Neural cell (in vitro differentiated cells): ENCODE results near the gene DNMBP. TPM values are rescaled to one million over a fixed set of nuclear protein-coding genes. Genes with fewer than 3 reads are reported as not detected.

Experiments
- H2AFZ ChIP-seq: fragments of 200-600, 300-800 bp; sonication (generic), shearing (Covaris generic); 2 replicates; pipeline ENCODE4 v1.6.0; 2014; ENCODE audit warnings: low read depth, mild to moderate bottlenecking, antibody characterized with exemption, low read length, moderate library complexity
- H3F3A ChIP-seq: fragments of 200-600 bp; shearing (Covaris generic); 2 replicates; pipeline ENCODE4 v1.6.1; 2016; ENCODE audit warnings: mild to moderate bottlenecking, moderate library complexity, mixed read lengths, antibody characterized with exemption, low read length; ENCODE audit not compliant: insufficient read depth, poor library complexity, severe bottlenecking
- H3K27ac ChIP-seq: fragments of 200-600, 300-800 bp; sonication (generic), shearing (Covaris generic); 2 replicates; pipeline ENCODE4 v1.5.1; 2014; ENCODE audit warnings: mild to moderate bottlenecking, low read length, moderate library complexity
- H3K27me3 ChIP-seq: fragments of 300-800, 200-600 bp; sonication (generic), shearing (Covaris generic); 2 replicates; pipeline ENCODE4 v1.6.0; 2014; ENCODE audit warnings: mild to moderate bottlenecking, low read depth, low read length, moderate library complexity; ENCODE audit not compliant: insufficient read depth
- H3K36me3 ChIP-seq: fragments of 300-800, 200-600 bp; sonication (generic), shearing (Covaris generic); 2 replicates; pipeline ENCODE4 v1.5.1; 2014; ENCODE audit warnings: mild to moderate bottlenecking, antibody characterized with exemption, low read length, moderate library complexity; ENCODE audit not compliant: insufficient read depth
- H3K4me2 ChIP-seq: fragments of 300-800, 200-600 bp; sonication (generic), shearing (Covaris generic); 2 replicates; pipeline ENCODE4 v1.6.0; 2014; ENCODE audit warnings: mild to moderate bottlenecking, low read length
- H3K4me3 ChIP-seq: fragments of 300-800, 200-600 bp; sonication (generic), shearing (Covaris generic); 2 replicates; pipeline ENCODE4 v1.5.1; 2014; ENCODE audit warnings: mild to moderate bottlenecking, low read length, moderate library complexity
- H3K79me2 ChIP-seq: fragments of 200-600 bp; shearing (Covaris generic); replicated peaks from 2 replicates; pipeline ENCODE4 v1.6.0; 2014; ENCODE audit warnings: mild to moderate bottlenecking, low read length, moderate library complexity; ENCODE audit not compliant: insufficient read depth
- H3K9ac ChIP-seq: fragments of 300-800, 200-600 bp; sonication (generic), shearing (Covaris generic); 2 replicates; pipeline ENCODE4 v1.6.1; 2016; ENCODE audit warnings: mild to moderate bottlenecking, low read length, mixed read lengths
- H3K9me2 ChIP-seq: fragments of 200-600 bp; shearing (Covaris generic); 2 replicates; pipeline ENCODE4 v1.6.1; 2016; ENCODE audit warnings: mild to moderate bottlenecking, low read length, mixed read lengths; ENCODE audit not compliant: insufficient read depth
- H3K9me3 ChIP-seq: fragments of 200-600, 300-800 bp; sonication (generic), shearing (Covaris generic); 2 replicates; pipeline ENCODE4 v1.6.1; 2016; ENCODE audit warnings: mild to moderate bottlenecking, mixed run types, low read length, moderate library complexity, mixed read lengths
- H4K20me1 ChIP-seq: fragments of 200-600 bp; shearing (Covaris generic); 2 replicates; pipeline ENCODE4 v1.6.1; 2016; ENCODE audit warnings: mild to moderate bottlenecking, mixed run types; ENCODE audit not compliant: insufficient read depth
- EP300 ChIP-seq: fragments of 450-650 bp; conservative IDR thresholded peaks from 2 replicates; pipeline ENCODE4 v1.6.1; 2014; ENCODE audit warnings: antibody characterized with exemption, mild to moderate bottlenecking, moderate library complexity; ENCODE audit not compliant: poor library complexity, severe bottlenecking
- EZH2 ChIP-seq: fragments of 200-600, 300-800 bp; shearing (Covaris generic), sonication (generic); IDR thresholded peaks from 2 replicates; pipeline ENCODE4 v1.6.1; 2014; ENCODE audit warnings: antibody characterized with exemption, low read length, borderline replicate concordance, mild to moderate bottlenecking; ENCODE audit not compliant: insufficient read depth, poor library complexity, severe bottlenecking
- MXI1 ChIP-seq: fragments of 450-650 bp; conservative IDR thresholded peaks from 2 replicates; pipeline ENCODE4 v1.6.1; 2014; ENCODE audit warnings: antibody characterized with exemption, mild to moderate bottlenecking; ENCODE audit not compliant: poor library complexity, severe bottlenecking
- POLR2AphosphoS5 ChIP-seq: IDR thresholded peaks from 2 replicates; pipeline ENCODE4 v1.6.1; 2012
- RAD21 ChIP-seq: fragments of 450-650 bp; conservative IDR thresholded peaks from 2 replicates; pipeline ENCODE4 v1.6.1; 2014; ENCODE audit warnings: antibody characterized with exemption, mild to moderate bottlenecking, moderate library complexity
- REST ChIP-seq: IDR thresholded peaks from 2 replicates; pipeline ENCODE4 v1.6.1; 2012; ENCODE audit warnings: borderline replicate concordance
- SMC3 ChIP-seq: fragments of 450-650 bp; conservative IDR thresholded peaks from 2 replicates; pipeline ENCODE4 v1.6.1; 2014; ENCODE audit warnings: antibody characterized with exemption, mild to moderate bottlenecking, moderate library complexity; ENCODE audit not compliant: poor library complexity
- TAF1 ChIP-seq: IDR thresholded peaks from 2 replicates; pipeline ENCODE4 v1.6.1; 2012; ENCODE audit warnings: low read depth
- polyA plus RNA-seq: library from polyadenylated mRNA; depleted of rRNA; stranded (reverse); fragments of >200 nt; gene quantifications from 2 replicates; pipeline ENCODE4 v1.2.3, GENCODE V29; 2014
- TF ChIP-seq, protein P1 (sequence below): fragments of 450-650 bp; IDR thresholded peaks from 2 replicates; pipeline ENCODE4 v1.5.1; 2014; ENCODE audit warnings: antibody characterized with exemption, mild to moderate bottlenecking, moderate library complexity; ENCODE audit not compliant: poor library complexity, severe bottlenecking

The DNMBP gene
- polyA plus RNA-seq, 1 donor from 2014 or later: 2.3 TPM

- H2AFZ ChIP-seq: no peak overlapping the region
- H3K4me2 ChIP-seq: no peak overlapping the region
- H3K4me3 ChIP-seq: no peak overlapping the region
- H3F3A ChIP-seq: no peaks in the 10 kb centered on the region
- no peak for TF ChIP-seq EZH2
- no peak for TF ChIP-seq REST
- no peak for TF ChIP-seq RAD21
- no peak for TF ChIP-seq POLR2AphosphoS5
- no peak for TF ChIP-seq EP300
- no peak for TF ChIP-seq MXI1
- no peak for TF ChIP-seq SMC3
- TF ChIP-seq, protein P1, sequence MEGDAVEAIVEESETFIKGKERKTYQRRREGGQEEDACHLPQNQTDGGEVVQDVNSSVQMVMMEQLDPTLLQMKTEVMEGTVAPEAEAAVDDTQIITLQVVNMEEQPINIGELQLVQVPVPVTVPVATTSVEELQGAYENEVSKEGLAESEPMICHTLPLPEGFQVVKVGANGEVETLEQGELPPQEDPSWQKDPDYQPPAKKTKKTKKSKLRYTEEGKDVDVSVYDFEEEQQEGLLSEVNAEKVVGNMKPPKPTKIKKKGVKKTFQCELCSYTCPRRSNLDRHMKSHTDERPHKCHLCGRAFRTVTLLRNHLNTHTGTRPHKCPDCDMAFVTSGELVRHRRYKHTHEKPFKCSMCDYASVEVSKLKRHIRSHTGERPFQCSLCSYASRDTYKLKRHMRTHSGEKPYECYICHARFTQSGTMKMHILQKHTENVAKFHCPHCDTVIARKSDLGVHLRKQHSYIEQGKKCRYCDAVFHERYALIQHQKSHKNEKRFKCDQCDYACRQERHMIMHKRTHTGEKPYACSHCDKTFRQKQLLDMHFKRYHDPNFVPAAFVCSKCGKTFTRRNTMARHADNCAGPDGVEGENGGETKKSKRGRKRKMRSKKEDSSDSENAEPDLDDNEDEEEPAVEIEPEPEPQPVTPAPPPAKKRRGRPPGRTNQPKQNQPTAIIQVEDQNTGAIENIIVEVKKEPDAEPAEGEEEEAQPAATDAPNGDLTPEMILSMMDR: no peak
- no peak overlapping the region for H3K9ac ChIP-seq
- no peaks in the 10 kb centered on the region for H3K9me3 ChIP-seq
- H4K20me1 ChIP-seq: no peaks in the 10 kb centered on the region
- no peaks in the 10 kb centered on the region for H3K79me2 ChIP-seq
- H3K36me3 ChIP-seq: no peaks in the 10 kb centered on the region
- H3K27me3 ChIP-seq: no peaks in the 10 kb centered on the region
- H3K9me2 ChIP-seq: no peaks in the 10 kb centered on the region
- H3K27ac ChIP-seq: no peak overlapping the region
Measured at GRCh38 chr10:99881371-99881770, 128.4 kb downstream of the DNMBP start.

- Histone ChIP-seq H3K79me2 (no peaks in the 10 kb centered on the region), H3K27ac (no peak overlapping the region), H2AFZ (no peak overlapping the region), H3K9me2 (no peaks in the 10 kb centered on the region), H3F3A (no peaks in the 10 kb centered on the region), H3K9ac (no peak overlapping the region), H3K36me3 (no peaks in the 10 kb centered on the region), H3K27me3 (no peaks in the 10 kb centered on the region), H3K4me3 (no peak overlapping the region), H4K20me1 (no peaks in the 10 kb centered on the region), H3K9me3 (no peaks in the 10 kb centered on the region), H3K4me2 (no peak overlapping the region)
- TF ChIP-seq, protein P1: no peak
- TF ChIP-seq EP300: no peak
- no peak for TF ChIP-seq EZH2
- no peak for TF ChIP-seq POLR2AphosphoS5
- no peak for TF ChIP-seq TAF1
- no peak for TF ChIP-seq MXI1
- no peak for TF ChIP-seq REST
- TF ChIP-seq SMC3: no peak
- TF ChIP-seq RAD21: no peak
Measured at GRCh38 chr10:99880080-99880835, 129.5 kb downstream of the DNMBP start.
